ENCODE results near the gene DDI2.
"Not testable (repeated sequence)": the region's sequence is repeated elsewhere in the genome, so short reads cannot be mapped to it uniquely, and the experiment has no call there.

The DDI2 gene

DNA sequence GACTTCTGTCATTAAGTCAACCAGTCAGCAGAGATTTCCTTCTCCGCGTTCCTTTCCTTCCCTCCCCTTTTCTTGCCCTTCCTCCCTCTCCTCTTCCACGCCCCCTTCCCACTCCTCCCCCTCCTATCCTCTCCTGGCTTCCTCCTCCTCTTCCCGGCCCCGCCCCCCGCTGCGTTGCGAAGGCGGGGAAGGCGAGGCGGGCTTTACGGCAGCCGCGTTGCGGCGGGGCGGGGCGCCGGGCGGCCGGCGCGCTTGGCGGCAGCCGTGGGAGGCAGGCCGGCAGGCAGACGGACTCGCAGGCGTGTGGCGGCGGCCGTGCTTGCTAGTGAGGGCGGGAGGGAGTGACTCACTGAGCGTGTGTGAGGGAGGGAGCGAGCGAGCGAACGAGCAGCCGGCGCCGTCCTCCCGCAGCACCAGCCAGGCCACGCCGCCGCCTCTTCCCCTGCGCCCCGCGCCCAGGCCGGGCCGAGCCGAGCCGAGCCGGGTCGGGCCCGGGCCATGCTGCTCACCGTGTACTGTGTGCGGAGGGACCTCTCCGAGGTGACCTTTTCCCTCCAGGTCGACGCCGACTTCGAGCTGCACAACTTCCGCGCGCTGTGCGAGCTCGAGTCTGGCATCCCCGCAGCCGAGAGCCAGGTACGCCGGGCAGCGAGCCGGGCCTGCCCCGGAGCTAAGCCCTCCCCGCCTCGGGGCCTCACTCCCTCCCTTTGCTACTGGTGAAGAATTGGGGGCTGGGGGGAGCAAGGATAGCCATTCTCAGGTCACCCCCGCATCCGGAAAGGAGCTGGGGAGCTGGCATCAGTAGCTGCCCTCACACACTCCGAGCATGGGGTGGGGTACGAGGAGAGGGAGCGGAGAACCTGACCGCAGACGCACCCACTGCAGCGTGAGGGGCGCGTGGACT lies at the start of gene DDI2:
Gene DDI2, plus strand, starts transcription at position 286 of the 904 bp plus-strand sequence. Its CDS starts 213 bp downstream, at position 499.
- DNase-seq: peak; percentile 97

- DNase-seq: no peak
Measured at GRCh38 chr1:15568387-15569073, 48.7 kb upstream of the DDI2 start.

GRCh38 chr1:15570861-15571260 lies 46.4 kb upstream of the DDI2 start:
- no peak for DNase-seq

GRCh38 chr1:15571266-15571665 lies 46.0 kb upstream of the DDI2 start:
- DNase-seq: no peak

- DNase-seq: no peak
Measured at GRCh38 chr1:15573477-15573876, 43.8 kb upstream of the DDI2 start.

DNA sequence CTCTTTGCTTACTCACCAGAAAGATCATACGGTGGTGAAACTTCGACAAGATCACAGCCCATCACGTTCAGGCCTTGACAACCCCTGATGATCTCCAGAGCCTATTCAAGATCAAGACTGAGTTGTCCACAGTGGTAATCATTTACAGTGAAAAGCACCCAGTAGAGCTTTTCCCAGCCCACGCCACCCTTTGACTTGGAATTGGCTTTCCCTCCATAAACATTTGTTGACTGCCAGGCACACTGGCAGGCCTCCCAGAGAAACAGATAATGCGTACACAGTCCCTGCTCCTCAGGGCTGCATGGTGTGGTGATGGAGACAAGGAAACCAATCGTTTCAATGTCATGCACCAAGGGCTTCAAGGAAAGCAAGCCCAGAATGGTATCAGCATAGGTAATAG lies 42.5 kb upstream of the DDI2 start:
- no peak for DNase-seq

GRCh38 chr1:15575549-15576150 lies 41.6 kb upstream of the DDI2 start:
- DNase-seq: no peak

DNA sequence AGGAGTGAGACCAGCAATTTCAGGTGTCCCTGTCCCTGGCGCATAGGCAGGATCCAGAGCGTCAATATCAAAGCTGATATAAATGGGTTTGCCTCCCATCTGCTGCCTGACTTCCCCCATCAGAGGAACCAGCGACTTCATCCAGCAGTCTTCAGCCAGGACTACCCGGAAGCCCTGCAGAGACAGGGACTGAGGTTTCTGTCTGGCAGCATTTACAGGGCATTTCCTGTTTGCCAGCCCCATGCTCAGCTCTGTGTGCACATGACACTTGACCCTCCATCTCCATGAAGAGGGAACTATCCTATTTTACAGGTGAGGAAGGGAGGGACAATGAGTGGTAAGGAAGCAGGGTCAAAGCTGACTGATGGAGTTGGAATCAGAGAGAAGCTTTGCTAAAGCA lies 39.6 kb upstream of the DDI2 start:
- DNase-seq: no peak

GRCh38 chr1:15578921-15579682 lies 38.2 kb upstream of the DDI2 start:
- no peak for DNase-seq

GRCh38 chr1:15579683-15580047 lies 37.6 kb upstream of the DDI2 start:
- no peak for DNase-seq

DNA sequence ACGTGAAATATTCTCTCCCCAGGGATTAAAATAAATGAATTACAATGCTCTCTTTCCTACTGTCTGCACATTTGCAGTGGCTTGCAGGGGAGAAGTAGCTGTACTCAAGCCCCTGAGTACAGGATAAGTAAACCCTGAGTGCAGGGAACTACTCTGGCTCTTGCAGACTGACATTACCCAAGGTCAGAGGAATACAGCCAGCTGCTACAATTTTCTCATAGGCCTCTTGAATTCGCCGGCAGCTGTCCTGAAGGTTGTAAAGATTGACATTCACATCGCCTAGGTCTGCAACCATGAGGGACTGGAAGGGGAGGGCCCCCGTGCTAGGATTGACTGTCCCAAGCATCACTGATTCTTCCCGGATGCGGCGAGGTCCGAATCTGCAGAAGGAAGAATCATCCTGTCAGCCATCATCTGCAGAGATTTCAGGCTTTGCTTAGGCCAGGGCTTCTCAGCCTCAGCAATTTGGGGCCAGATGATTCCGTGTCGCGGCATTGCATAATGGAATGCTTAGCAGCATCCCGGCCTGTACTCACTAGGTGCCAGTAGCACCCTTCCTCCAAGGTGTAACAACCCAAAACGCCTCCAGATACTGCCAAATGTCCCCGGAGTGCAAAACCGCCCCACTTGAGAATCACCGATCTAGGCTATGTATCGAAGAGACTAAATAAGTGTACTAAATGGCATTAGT lies 34.1 kb upstream of the DDI2 start:
- no peak for DNase-seq

- DNase-seq: peak; percentile 58
Measured at GRCh38 chr1:15584489-15585363, 32.5 kb upstream of the DDI2 start, which contains the start of gene AGMAT. Gene AGMAT (minus strand): TSS chr1:15585051. CDS start chr1:15584967, 84 bp downstream.

DNA sequence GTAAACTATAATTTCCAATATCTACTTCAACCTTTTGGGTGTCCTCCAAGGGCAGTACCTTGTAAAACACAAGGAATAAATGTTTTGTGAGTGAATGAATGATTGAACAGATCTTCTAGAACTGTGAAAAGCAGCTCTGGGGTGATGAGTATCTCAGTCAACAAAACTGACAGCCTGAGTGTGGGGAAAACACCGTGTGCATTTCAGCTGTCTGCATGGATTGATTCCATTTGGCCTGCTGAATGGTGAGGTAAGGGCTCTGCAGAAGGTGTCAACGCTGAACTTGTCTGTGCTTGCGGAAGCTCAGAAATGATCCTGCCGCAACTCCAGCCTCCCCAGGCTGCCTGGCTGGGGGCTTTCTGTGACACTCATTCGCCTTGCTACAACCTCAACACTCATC lies 25.0 kb upstream of the DDI2 start:
- DNase-seq: no peak

DNA sequence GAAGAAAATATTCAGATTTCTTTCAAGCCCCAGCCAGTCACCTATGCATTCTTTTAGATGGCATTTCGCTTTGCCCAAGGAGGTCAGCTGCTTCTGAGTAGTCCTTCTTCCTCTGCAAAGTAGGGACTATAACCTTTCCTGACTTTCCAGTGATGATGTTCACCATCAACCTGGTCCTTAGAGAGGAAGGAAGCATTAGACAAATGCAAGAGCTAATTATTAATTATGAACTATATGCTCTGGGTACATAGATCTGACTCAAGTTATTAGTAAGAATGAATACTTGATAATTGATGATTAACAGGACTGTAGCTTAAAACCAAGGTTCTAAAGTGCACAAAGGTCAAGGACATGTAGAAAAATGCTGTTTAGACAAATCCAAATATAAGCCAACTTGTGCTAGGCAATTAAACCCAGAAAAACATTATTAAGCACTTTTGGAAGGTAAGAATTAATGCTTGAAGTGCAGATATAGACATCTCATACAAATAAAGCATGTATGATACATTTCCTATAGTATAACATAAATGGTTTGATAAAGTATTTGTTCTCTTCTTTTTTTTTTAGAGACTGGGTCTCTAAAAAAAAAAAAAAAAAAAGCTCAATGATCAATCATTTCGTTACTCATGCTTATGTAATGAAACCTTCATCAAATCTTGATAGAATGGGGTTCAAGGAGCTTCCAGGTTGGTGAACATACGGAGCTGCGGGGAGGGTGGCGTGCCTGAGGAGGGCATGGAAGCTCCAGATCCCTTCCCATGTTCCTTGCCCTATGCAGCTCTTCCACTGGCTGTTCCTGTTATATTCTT lies 21.2 kb upstream of the DDI2 start:
- no peak for DNase-seq

- no peak for DNase-seq
Measured at GRCh38 chr1:15598436-15598835, 18.8 kb upstream of the DDI2 start.

- DNase-seq: peak; percentile 97
Measured at GRCh38 chr1:15603050-15603965, 13.9 kb upstream of the DDI2 start.

DNA sequence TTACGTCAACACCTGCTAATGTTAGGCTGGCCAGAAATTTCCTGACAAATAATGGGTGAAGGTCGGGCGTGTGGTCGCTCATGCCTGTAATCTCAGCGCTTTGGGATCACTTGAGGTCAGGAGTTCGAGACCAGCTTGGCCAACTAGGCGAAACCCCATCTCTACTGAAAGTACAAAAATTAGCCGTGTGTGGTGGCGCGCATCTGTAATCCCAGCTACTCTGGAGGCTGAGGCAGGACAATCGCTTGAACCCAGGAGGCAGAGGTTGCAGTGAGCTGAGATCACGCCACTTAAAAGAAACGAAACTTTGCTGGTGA lies 13.3 kb upstream of the DDI2 start:
- not testable (repeated sequence) for DNase-seq

DNA sequence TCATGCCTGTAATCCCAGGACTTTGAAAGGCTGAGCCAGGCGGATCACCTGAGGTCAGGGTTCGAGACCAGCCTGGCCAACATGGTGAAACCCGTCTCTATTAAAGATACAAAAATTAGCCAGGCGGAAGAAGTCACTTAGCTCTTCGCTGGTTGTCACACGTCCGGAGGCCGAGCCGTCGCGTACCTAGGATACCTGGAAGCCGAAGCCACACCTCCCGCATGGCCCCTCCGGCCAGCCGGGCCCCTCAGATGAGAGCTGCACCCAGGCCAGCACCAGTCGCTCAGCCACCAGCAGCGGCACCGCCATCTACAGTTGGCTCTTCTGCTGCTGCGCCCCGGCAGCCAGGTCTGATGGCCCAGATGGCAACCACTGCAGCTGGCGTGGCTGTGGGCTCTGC lies 12.9 kb upstream of the DDI2 start:
- DNase-seq: not testable (repeated sequence)

Data from right forelimb (tissue), 1 donor.